ENCODE data around the gene PAQR4. TPM values are rescaled to one million over a fixed set of nuclear protein-coding genes. Genes with fewer than 3 reads are reported as not detected.

Gene PAQR4
- polyA plus RNA-seq, 3 donors, result 6.3 to 14.2 (median 8.9) TPM

GRCh38 chr16:3009568-3010390 is 40.6 kb downstream of the PAQR4 start:
- Histone ChIP-seq H3K27ac (ENCODE audit: low read depth in 1 of 2, low read length in 2 of 2) (no peak overlapping the region), H3K4me1 (ENCODE audit: control insufficient read depth in 1 of 2, insufficient read depth in 2 of 2, low read length in 2 of 2) (peaks cover 48 to 54% of the 10 kb centered on the region in 2 donors), H3K36me3 (replicated peaks in 1 of 2; ENCODE audit: control insufficient read depth in 1 of 2, insufficient read depth in 2 of 2, low read length in 2 of 2) (no peaks in the 10 kb centered on the region), H2AFZ (ENCODE audit: insufficient read depth, low read depth, low read length, poor library complexity, severe bottlenecking) (no peak overlapping the region), H3K79me2 (ENCODE audit: insufficient read depth, low read length) (no peaks in the 10 kb centered on the region), H3K9me3 (replicated peaks in 1 of 2; ENCODE audit: control insufficient read depth in 1 of 2, insufficient read depth in 1 of 2, low read length in 2 of 2) (no peaks in the 10 kb centered on the region), H3K9ac (ENCODE audit: insufficient read depth, low read length, poor library complexity, severe bottlenecking) (no peak overlapping the region), H3K4me2 (replicated peaks; ENCODE audit: extremely low read depth, low read length, poor library complexity, severe bottlenecking) (no peak overlapping the region), H3K27me3 (ENCODE audit: control insufficient read depth in 2 of 2, insufficient read depth in 2 of 2, low read length in 2 of 2) (peaks cover 0 to 30% of the 10 kb centered on the region in 2 donors), H4K20me1 (ENCODE audit: insufficient read depth, low read length) (no peaks in the 10 kb centered on the region), H3K4me3 (replicated peaks in 1 of 3; ENCODE audit: low read depth in 2 of 3, low read length in 3 of 3) (no peak overlapping the region)
- Mint-ChIP-seq H3K27me3 (ENCODE audit: low read depth in 3 of 3) (peaks cover 28 to 46% (median 30%) of the 10 kb centered on the region in 3 donors), H3K9me3 (peaks cover 0 to 4% (median 0%) of the 10 kb centered on the region in 7 donors), H3K36me3 (peaks cover 5 to 6% of the 10 kb centered on the region in 2 donors), H3K27ac (no peak overlapping the region), H3K4me1 (peaks cover 51% of the 10 kb centered on the region), H3K4me3 (no peak overlapping the region)
- WGBS (ENCODE audit: insufficient coverage), result 96% methylated on average over 16 of the region's 21 CpGs
- intact Hi-C loops (cut with micrococcal nuclease), result no loop called here
- no peak for TF ChIP-seq CTCF (IDR thresholded peaks at IDR 0.05)
- DNase-seq, result no peak

- no peaks in the 10 kb centered on the region for H4K20me1 ChIP-seq (ENCODE audit: insufficient read depth, low read length)
- Mint-ChIP-seq H3K4me3 (no peak overlapping the region), H3K9me3 (peaks cover 0 to 2% (median 0%) of the 10 kb centered on the region in 7 donors), H3K27ac (no peak overlapping the region), H3K4me1 (peaks cover 46% of the 10 kb centered on the region), H3K36me3 (peaks cover 5 to 6% of the 10 kb centered on the region in 2 donors), H3K27me3 (ENCODE audit: low read depth in 3 of 3) (peaks cover 28 to 41% (median 31%) of the 10 kb centered on the region in 3 donors)
- no peak for TF ChIP-seq CTCF (IDR thresholded peaks at IDR 0.05)
- no peaks in the 10 kb centered on the region for H3K9me3 ChIP-seq (replicated peaks in 1 of 2; ENCODE audit: control insufficient read depth in 1 of 2, insufficient read depth in 1 of 2, low read length in 2 of 2)
- no peak for DNase-seq
- no peak overlapping the region for H3K4me3 ChIP-seq (replicated peaks in 1 of 3; ENCODE audit: low read depth in 2 of 3, low read length in 3 of 3)
- 97% methylated on average over 6 of the region's 8 CpGs for WGBS (ENCODE audit: insufficient coverage)
- no peak overlapping the region for H3K4me2 ChIP-seq (replicated peaks; ENCODE audit: extremely low read depth, low read length, poor library complexity, severe bottlenecking)
- no peak overlapping the region for H3K9ac ChIP-seq (ENCODE audit: insufficient read depth, low read length, poor library complexity, severe bottlenecking)
- intact Hi-C loops (cut with micrococcal nuclease), result no loop called here
- no peak overlapping the region for H2AFZ ChIP-seq (ENCODE audit: insufficient read depth, low read depth, low read length, poor library complexity, severe bottlenecking)
- peaks cover 41 to 47% of the 10 kb centered on the region in 2 donors for H3K4me1 ChIP-seq (ENCODE audit: control insufficient read depth in 1 of 2, insufficient read depth in 2 of 2, low read length in 2 of 2)
- H3K36me3 ChIP-seq (replicated peaks in 1 of 2; ENCODE audit: control insufficient read depth in 1 of 2, insufficient read depth in 2 of 2, low read length in 2 of 2), result no peaks in the 10 kb centered on the region
- no peaks in the 10 kb centered on the region for H3K79me2 ChIP-seq (ENCODE audit: insufficient read depth, low read length)
- H3K27ac ChIP-seq (ENCODE audit: low read depth in 1 of 2, low read length in 2 of 2), result no peak overlapping the region
- peaks cover 0 to 31% of the 10 kb centered on the region in 2 donors for H3K27me3 ChIP-seq (ENCODE audit: control insufficient read depth in 2 of 2, insufficient read depth in 2 of 2, low read length in 2 of 2)
Measured at GRCh38 chr16:3010510-3010909, 41.4 kb downstream of the PAQR4 start.
